NCI-H187 (cell line): ENCODE measurements around the gene ANTXR1.
"Not testable (repeated sequence)": the region's sequence is repeated elsewhere in the genome, so short reads cannot be mapped to it uniquely, and the experiment has no call there.

ENCODE experiments used
- DNase-seq, 2 experiments: peaks; one replicate each; lab custom pipeline; 2025; lab: John Stamatoyannopoulos, UW

The ANTXR1 gene

GRCh38 chr2:69211048-69211447 lies 198.1 kb downstream of the ANTXR1 start:
- DNase-seq: no peak

DNA sequence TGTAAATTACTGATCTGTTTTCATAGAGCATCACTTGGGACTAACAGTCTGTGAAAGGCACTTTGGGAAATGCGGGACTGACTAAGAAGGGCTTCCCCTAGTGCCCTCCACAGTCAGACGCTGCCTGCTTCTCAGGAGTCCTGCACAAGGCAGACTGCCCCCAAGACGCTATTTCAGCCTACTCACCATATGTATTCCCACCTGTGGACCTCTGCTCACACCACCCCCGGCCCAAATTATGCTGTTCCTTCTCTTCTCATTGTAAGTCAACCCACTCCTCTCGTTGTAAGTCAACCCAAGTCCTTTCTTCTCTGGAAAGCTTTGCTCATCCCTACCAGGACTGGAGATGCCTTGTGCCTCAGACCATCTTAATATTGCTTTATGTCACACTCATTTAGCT lies 198.7 kb downstream of the ANTXR1 start:
- DNase-seq: no peak

- no peak for DNase-seq
Measured at GRCh38 chr2:69212238-69213028, 199.5 kb downstream of the ANTXR1 start.

DNA sequence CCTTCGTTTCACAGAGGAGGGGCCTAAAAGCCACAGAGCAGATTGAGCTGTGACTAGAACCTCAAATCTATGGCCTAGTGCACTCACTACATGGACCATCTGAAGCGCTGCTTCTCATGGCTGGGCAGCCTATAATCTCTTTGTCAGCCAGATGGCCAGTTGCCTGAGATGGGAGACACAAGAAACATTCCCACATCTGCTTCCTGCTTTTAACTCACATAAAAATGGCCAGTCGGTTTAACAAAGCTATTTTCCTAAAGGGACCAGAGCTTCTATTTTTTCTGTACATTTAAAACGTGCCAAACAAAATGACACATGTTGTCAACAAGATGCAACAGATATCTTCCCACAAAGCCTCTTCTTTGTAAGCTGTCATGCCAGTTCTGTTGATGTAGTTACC lies 200.2 kb downstream of the ANTXR1 start:
- no peak for DNase-seq

DNA sequence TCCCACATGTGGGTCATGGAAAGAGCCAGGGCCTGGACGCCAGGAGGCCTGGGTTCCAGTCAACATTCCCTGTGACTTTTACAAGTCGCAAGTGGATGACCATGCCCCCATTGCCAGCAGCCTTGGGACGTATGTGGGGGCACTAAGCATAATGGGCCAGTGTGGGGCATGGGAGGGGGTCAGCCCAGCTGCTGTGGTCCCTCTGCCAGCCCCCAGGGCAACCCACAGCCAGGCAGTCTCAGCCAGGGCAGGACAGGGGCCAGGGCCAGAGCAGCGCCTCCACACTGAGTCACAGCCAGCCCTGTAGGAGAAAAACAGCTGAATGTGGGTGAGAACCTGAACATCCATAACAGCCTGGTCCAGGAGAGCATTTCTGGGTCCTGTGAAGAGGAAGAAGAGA lies 200.8 kb downstream of the ANTXR1 start:
- DNase-seq: no peak

GRCh38 chr2:69214898-69215297 lies 201.9 kb downstream of the ANTXR1 start:
- no peak for DNase-seq

- DNase-seq: no peak
Measured at GRCh38 chr2:69216535-69217332, 203.8 kb downstream of the ANTXR1 start.

- DNase-seq: peak; percentile 69 to 77
Measured at GRCh38 chr2:69217333-69218080, 204.5 kb downstream of the ANTXR1 start.

GRCh38 chr2:69221512-69221911 lies 208.5 kb downstream of the ANTXR1 start:
- no peak for DNase-seq

DNA sequence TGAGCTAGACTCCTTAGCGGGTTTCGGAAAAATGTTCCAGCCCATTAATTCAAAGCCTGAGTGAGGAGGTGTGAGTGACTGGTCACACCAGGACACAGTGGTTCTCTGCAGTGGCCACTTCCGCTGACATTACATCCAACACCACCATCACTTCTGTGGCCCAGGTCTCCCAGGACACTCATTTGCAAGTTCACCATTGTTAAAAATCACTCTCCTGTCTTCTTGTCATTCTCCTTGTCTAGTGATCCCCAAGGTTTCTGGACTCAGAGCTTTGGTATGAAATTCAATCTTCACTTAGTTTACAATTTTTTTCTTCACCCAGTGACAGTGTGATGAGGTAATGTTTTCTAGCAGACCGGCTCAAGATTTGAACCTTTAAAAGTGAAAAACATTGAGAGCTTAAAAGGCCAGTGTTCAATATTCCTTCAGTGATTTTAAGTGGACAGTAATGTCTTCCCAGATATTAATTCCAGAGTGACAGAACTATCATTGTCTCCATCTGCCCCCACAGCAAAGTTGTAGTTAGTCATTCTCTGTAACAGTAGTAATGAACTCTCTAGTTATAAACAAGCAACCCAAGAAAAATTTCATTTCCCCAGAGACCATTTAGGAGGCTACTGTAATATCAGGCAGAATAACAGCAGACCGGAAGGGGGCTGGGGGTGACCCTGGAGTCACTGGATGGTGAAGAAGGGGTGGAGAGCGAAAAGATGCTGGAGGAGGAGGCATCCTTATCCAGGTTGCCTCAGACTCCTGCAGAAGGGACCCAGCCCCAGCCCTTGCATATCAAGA lies 209.2 kb downstream of the ANTXR1 start:
- DNase-seq: no peak

GRCh38 chr2:69222953-69223658 lies 210.1 kb downstream of the ANTXR1 start:
- DNase-seq: peak; percentile 51 to 53

DNA sequence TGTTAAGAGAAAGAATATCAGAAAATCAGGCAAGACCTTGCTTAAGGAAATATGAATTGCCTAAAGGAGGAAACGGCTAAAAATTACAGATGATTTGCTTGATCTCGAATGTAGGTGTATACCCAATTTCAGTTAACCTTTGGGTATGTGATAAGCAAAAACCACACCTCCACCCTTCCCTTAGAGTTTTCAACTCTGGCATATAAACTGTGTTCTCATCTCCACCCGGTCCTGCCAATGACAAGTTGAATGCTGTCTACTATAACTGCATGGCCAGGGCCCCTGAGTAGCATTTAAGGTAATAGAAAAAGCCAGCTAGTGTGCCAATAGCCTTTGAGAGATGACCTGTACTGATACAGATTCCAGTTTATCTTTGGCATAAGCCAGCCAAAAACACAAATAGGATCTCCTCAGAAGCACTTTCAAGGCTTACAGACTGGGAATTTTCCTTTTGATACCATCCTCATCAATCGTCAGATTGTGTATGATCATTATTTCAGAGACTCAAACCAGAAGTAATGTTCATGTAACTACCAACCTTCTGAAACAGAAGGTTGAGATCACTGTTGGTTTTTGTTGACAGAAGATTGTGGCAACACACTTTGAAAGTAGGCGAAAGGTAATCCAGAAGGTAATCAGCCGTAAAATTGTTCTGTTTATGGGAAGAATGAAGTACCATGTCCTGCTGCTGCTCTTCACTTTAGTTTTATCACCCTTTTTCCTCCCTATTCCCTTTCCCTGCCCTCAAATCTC lies 211.0 kb downstream of the ANTXR1 start:
- peak; percentile 43 to 68 for DNase-seq

- DNase-seq: no peak
Measured at GRCh38 chr2:69224512-69224837, 211.5 kb downstream of the ANTXR1 start.

DNA sequence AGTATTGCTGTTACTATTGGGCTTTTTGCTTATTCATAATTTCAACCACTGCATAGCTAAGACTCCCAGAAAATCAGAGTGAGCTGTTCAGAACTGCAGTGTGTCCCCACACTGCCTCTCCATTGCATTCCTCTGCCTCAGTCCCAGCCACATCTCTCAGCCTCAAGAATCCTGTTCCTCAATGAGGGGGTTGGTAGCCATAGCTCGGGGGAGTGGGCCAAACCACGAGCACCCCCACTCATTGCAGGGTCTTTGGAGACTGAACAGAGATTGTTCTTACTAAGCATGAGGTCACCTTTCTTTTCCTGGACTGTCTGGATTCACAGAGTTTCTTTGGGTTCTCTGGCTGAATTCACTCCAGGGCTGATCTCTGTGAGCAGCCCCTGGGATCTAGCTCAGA lies 213.0 kb downstream of the ANTXR1 start:
- DNase-seq: no peak

DNA sequence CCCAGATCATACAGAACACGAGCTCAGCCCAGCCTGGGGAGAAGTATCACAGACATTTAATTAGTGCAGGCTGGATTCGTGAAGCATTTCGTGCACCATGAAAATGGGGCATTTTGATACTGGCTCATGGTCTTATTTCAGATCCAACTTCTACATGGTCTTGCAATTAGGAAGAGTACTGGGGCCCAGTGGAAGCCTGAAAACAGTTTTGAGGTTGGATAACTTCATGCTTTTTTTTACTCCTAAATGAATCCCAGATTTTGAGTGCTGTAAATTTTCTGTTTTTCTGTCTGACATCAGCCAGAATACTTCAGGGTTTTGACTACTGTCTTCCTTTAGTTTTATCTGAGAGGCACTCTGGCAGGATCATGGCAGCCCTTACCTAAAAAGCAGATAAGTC lies 213.9 kb downstream of the ANTXR1 start:
- DNase-seq: no peak

GRCh38 chr2:69227716-69228115 lies 214.7 kb downstream of the ANTXR1 start:
- DNase-seq: no peak

GRCh38 chr2:69230946-69231345 lies 218.0 kb downstream of the ANTXR1 start:
- not testable (repeated sequence) for DNase-seq

GRCh38 chr2:69231612-69232277 lies 218.8 kb downstream of the ANTXR1 start:
- no peak for DNase-seq

DNA sequence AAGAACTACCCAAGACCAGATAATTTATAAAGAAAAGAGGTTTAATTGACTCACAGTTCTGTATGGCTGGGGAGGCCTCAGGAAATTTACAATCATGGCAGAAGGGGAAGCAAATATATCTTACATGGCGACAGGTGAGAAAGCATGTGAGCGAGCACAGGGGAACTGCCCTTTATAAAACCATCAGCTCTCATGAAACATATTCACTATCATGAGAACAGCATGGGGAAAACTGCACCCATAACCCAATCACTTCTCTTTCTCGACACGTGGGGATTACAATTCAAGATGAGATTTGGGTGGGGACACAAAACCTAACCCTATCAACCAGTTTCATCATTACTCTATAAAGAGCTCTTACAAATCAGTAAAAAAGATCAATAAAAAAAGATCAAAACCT lies 222.9 kb downstream of the ANTXR1 start:
- not testable (repeated sequence) for DNase-seq

DNA sequence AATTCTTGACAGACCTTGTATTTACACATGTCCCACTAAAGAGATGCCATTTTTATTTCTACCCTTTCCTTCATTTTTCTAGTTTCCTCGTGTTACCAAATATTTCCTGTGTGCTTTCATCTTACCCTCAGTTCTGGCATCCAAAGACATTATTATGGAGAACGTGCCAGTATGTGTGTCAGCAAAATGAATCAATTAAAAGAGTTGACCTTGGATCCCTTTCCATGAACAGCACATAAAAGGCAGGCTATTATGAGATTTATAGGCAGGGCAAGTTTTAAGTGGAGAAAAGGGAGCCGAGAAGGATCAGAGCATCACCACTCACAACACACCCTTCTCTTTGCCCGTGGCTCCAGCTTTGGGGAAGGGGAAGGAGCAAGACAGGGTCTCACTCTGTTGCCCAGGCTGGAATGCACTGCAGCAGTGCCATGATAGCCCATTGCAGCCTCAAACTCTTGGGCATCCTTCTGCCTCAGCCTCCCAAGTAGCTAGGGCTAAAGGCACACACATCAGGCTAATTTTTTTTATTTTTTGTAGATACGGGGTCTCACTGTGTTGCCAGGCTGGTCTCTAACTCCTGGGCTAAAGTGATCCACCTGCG lies 224.2 kb downstream of the ANTXR1 start:
- DNase-seq: no peak
